ENCODE results near the gene NTN5. TPM values are rescaled to one million over a fixed set of nuclear protein-coding genes. Genes with fewer than 3 reads are reported as not detected.

Gene NTN5
- total and polyA plus RNA-seq, 9 of the 15 experiments (the other 6 are each of a cell fraction or from before 2014, with no cell fraction given): not detected

DNA sequence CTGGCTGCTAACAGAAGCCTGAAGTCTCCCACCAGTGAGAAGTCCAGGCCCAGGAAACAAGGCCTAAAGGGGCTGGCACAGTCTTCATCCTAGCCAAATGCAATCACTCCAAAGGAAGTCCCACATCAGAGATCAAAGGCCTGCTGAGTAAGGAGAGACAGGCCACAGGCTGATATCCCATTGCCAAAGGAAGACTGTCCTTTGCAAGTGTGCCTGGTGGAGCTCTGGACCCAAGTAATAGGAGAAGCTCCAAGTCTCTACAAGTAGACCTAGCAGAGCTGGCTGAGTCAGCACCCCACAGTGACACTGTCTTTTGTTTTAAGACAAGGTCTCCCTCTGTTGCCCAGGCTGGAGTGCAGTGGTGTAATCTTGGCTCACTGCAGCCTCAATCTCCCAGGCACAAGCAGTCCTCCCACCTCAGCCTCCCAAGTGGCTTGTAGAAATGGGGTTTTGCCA, 40.1 kb downstream of the NTN5 start:
- H3K4me2 ChIP-seq (ENCODE audit: insufficient read depth, low read length): peak overlapping the region; percentile 33; the same call in 1 of the 2 replicates
- peaks cover 33 to 87% of the 10 kb centered on the region in 2 experiments for H3K4me1 ChIP-seq (replicated peaks in 1 of 2; ENCODE audit: control insufficient read depth in 2 of 2, insufficient read depth in 2 of 2, low read length in 2 of 2)
- H3K9ac ChIP-seq (ENCODE audit: insufficient read depth in 1 of 2, low read depth in 2 of 2, low read length in 2 of 2): peak overlapping the region in 1 of 2 experiments; percentile 33; a peak in 2 of 4 replicates
- no peaks in the 10 kb centered on the region for H4K20me1 ChIP-seq (replicated peaks; ENCODE audit: control insufficient read depth, insufficient read depth, low read length)
- peak overlapping the region; percentile 88; the same call in 2 of the 3 replicates for H3K27ac ChIP-seq (ENCODE audit: extremely low read depth, low read depth, low read length)
- peaks cover 2% of the 10 kb centered on the region; the same call in 1 of the 3 replicates for H3K36me3 ChIP-seq (ENCODE audit: control insufficient read depth, insufficient read depth, low read length)
- no peaks in the 10 kb centered on the region for H3K27me3 ChIP-seq (ENCODE audit: control insufficient read depth in 2 of 2, insufficient read depth in 2 of 2, low read length in 2 of 2)
- H2AFZ ChIP-seq (ENCODE audit: low read depth, low read length): no peak overlapping the region
- ATAC-seq (no peak), FAIRE-seq (no peak), DNase-seq (ENCODE audit: extremely low read depth in 1 of 4, low spot score in 3 of 4) (peak in 1 of 4 experiments; percentile 71)
- no peaks in the 10 kb centered on the region for H3K9me3 ChIP-seq (replicated peaks; ENCODE audit: control insufficient read depth, insufficient read depth, low read depth, low read length)
- intact Hi-C loops (cut with micrococcal nuclease) (no loop called here), in situ Hi-C loops (cut with MboI) (no loop called here)
- BruUV-seq (replicated peaks): no TSS peak
- peaks cover 9% of the 10 kb centered on the region; the same call in 2 of the 3 replicates for H3K79me2 ChIP-seq (ENCODE audit: control insufficient read depth, insufficient read depth, low read length)
- H3K4me3 ChIP-seq: no peak overlapping the region
- peaks cover 4% of the 10 kb centered on the region for H3K9me1 ChIP-seq (ENCODE audit: control insufficient read depth, insufficient read depth, low read length)
- POLR2A ChIA-PET: interaction anchor here (0.7 to 2.4 kb wide), 9 partner anchors 8 to 321 kb away, joined by 3 to 18 read pairs (median 3); partner anchors contain the start of genes RPL18 and SPHK2
- CTCF ChIA-PET (ENCODE audit: low intra/inter-chr PET ratio): no interaction called here
- TF ChIP-seq NFYB (IDR thresholded peaks at IDR 0.05; ENCODE audit: extremely low read depth, insufficient read length) (no peak), MAFF (IDR thresholded peaks at IDR 0.05; ENCODE audit: low read length) (peak; percentile 77), NBN (IDR thresholded peaks at IDR 0.05; ENCODE audit: low read depth) (0 out of 2 replicates have a peak, but pooled peaks have one; percentile 15), HSF4 (CRISPR knock-in tag; IDR thresholded peaks at IDR 0.05; ENCODE audit: borderline replicate concordance) (no peak), MEIS2 (IDR thresholded peaks at IDR 0.05; ENCODE audit: partially characterized antibody) (no peak), MAFG (tag; conservative IDR thresholded peaks at IDR 0.05) (peak; percentile 90), FOXJ3 (CRISPR knock-in tag; IDR thresholded peaks at IDR 0.05) (no peak), SMARCA4 (IDR thresholded peaks at IDR 0.05) (peak; percentile 39; the same call in 1 of the 2 replicates), MAFK (IDR thresholded peaks at IDR 0.05; ENCODE audit: low read length) (peak; percentile 87), MED1 (CRISPR knock-in tag; IDR thresholded peaks at IDR 0.05; ENCODE audit: borderline replicate concordance) (no peak), ZNF561 (CRISPR knock-in tag; conservative IDR thresholded peaks at IDR 0.05) (no peak), SOX6 (IDR thresholded peaks at IDR 0.05) (peak; percentile 55), HDAC2 (IDR thresholded peaks at IDR 0.05) (0 out of 2 replicates have a peak, but pooled peaks have one; percentile 49), JUND (IDR thresholded peaks at IDR 0.05; ENCODE audit: borderline replicate concordance, low read depth, low read length) (peak; percentile 62; the same call in 1 of the 2 replicates), JUND (tag; IDR thresholded peaks at IDR 0.05; ENCODE audit: borderline replicate concordance, low read depth, low read length) (no peak; the same call in 2 of the 3 replicates)
- TF ChIP-seq, protein P1, sequence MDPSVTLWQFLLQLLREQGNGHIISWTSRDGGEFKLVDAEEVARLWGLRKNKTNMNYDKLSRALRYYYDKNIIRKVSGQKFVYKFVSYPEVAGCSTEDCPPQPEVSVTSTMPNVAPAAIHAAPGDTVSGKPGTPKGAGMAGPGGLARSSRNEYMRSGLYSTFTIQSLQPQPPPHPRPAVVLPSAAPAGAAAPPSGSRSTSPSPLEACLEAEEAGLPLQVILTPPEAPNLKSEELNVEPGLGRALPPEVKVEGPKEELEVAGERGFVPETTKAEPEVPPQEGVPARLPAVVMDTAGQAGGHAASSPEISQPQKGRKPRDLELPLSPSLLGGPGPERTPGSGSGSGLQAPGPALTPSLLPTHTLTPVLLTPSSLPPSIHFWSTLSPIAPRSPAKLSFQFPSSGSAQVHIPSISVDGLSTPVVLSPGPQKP (CRISPR knock-in tag; IDR thresholded peaks at IDR 0.05): no peak
- TF ChIP-seq, protein P2, sequence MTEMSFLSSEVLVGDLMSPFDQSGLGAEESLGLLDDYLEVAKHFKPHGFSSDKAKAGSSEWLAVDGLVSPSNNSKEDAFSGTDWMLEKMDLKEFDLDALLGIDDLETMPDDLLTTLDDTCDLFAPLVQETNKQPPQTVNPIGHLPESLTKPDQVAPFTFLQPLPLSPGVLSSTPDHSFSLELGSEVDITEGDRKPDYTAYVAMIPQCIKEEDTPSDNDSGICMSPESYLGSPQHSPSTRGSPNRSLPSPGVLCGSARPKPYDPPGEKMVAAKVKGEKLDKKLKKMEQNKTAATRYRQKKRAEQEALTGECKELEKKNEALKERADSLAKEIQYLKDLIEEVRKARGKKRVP (CRISPR knock-in tag; IDR thresholded peaks at IDR 0.05): no peak
- TF ChIP-seq, protein P3, sequence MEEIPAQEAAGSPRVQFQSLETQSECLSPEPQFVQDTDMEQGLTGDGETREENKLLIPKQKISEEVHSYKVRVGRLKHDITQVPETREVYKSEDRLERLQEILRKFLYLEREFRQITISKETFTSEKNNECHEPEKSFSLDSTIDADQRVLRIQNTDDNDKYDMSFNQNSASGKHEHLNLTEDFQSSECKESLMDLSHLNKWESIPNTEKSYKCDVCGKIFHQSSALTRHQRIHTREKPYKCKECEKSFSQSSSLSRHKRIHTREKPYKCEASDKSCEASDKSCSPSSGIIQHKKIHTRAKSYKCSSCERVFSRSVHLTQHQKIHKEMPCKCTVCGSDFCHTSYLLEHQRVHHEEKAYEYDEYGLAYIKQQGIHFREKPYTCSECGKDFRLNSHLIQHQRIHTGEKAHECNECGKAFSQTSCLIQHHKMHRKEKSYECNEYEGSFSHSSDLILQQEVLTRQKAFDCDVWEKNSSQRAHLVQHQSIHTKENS (CRISPR knock-in tag; IDR thresholded peaks at IDR 0.05): no peak
- TF ChIP-seq, protein P4, sequence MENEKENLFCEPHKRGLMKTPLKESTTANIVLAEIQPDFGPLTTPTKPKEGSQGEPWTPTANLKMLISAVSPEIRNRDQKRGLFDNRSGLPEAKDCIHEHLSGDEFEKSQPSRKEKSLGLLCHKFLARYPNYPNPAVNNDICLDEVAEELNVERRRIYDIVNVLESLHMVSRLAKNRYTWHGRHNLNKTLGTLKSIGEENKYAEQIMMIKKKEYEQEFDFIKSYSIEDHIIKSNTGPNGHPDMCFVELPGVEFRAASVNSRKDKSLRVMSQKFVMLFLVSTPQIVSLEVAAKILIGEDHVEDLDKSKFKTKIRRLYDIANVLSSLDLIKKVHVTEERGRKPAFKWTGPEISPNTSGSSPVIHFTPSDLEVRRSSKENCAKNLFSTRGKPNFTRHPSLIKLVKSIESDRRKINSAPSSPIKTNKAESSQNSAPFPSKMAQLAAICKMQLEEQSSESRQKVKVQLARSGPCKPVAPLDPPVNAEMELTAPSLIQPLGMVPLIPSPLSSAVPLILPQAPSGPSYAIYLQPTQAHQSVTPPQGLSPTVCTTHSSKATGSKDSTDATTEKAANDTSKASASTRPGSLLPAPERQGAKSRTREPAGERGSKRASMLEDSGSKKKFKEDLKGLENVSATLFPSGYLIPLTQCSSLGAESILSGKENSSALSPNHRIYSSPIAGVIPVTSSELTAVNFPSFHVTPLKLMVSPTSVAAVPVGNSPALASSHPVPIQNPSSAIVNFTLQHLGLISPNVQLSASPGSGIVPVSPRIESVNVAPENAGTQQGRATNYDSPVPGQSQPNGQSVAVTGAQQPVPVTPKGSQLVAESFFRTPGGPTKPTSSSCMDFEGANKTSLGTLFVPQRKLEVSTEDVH (IDR thresholded peaks at IDR 0.05; ENCODE audit: low read depth, partially characterized antibody): no peak
